ENCODE data around the gene DNASE2. TPM values are rescaled to one million over a fixed set of nuclear protein-coding genes. Genes with fewer than 3 reads are reported as not detected.
A peak's percentile ranks its signal among the peaks of the same experiment; 100 is the strongest.

Gene DNASE2
- total and polyA plus RNA-seq, 2 donors from 2014 or later, result 34.7 to 50.9 TPM

- Histone ChIP-seq H3K4me1 (ENCODE audit: control insufficient read depth in 2 of 3, insufficient read depth in 2 of 3, low read depth in 1 of 3, low read length in 3 of 3) (no peaks in the 10 kb centered on the region), H3K9ac (ENCODE audit: low read length in 3 of 3) (no peak overlapping the region), H3K36me3 (ENCODE audit: control insufficient read depth in 2 of 3, insufficient read depth in 3 of 3, low read length in 3 of 3) (peaks cover 8 to 34% (median 32%) of the 10 kb centered on the region in 3 donors), H3K27me3 (ENCODE audit: control insufficient read depth, insufficient read depth, low read length) (no peaks in the 10 kb centered on the region), H3K27ac (ENCODE audit: low read depth in 2 of 2, low read length in 2 of 2) (no peak overlapping the region), H3K9me3 (ENCODE audit: control insufficient read depth in 2 of 3, insufficient read depth in 1 of 3, low read length in 3 of 3) (no peaks in the 10 kb centered on the region), H3K4me3 (ENCODE audit: low read length in 3 of 3) (no peak overlapping the region)
- intact Hi-C loops (cut with DNase I), result no loop called here
- DNase-seq (peak in 1 of 5 donors; percentile 76), FAIRE-seq (no peak)
- no peak for TF ChIP-seq CTCF (IDR thresholded peaks at IDR 0.05; ENCODE audit: borderline replicate concordance, extremely low read depth, insufficient read depth)
Measured at GRCh38 chr19:12924621-12925310, 43.5 kb upstream of the DNASE2 start.

DNA sequence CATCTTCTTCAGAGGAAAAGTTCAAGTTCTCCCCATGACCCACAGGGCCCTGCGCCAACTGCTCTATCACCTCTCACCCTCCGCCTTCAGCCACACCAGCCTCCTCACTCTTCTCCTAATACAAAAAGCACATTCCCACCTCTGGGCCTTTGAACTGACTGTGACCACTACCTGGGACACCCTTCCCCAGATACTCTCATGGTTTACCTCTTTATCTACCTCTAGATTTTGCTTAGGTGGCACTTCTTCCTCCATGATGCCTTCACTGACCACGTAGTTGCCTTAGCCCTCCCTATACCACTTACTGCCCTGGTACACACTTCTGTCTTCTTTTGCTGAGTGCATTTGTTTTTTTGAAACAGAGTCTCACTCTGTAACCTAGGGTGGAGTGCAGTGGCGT is 41.7 kb upstream of the DNASE2 start:
- peaks cover 6 to 34% (median 27%) of the 10 kb centered on the region in 3 donors for H3K36me3 ChIP-seq (ENCODE audit: control insufficient read depth in 2 of 3, insufficient read depth in 3 of 3, low read length in 3 of 3)
- intact Hi-C loops (cut with DNase I), result no loop called here

DNA sequence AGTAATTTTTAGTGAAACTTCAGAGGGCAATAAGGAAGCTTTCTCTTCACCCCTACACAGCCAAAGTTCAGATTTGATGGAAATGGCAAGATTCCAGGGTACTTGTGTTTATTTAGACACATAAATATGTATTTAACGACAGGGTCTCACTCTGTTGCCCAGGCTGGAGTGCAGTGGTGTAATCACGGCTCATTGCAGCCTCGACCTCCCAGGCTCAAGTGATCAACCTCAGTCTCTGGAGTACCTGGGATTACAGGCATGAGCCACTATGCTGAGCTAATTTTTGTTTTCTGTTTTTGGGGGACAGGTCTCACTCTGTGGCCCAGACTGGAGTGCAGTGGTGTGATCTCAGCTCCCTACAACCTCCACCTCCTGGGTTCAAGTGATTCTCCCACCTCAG is 39.8 kb upstream of the DNASE2 start:
- Histone ChIP-seq H3K4me3 (ENCODE audit: low read length in 3 of 3) (no peak overlapping the region), H3K9me3 (ENCODE audit: control insufficient read depth in 2 of 3, insufficient read depth in 1 of 3, low read length in 3 of 3) (no peaks in the 10 kb centered on the region), H3K27me3 (ENCODE audit: control insufficient read depth, insufficient read depth, low read length) (no peaks in the 10 kb centered on the region), H3K4me1 (ENCODE audit: control insufficient read depth in 2 of 3, insufficient read depth in 2 of 3, low read depth in 1 of 3, low read length in 3 of 3) (peaks cover 0 to 3% (median 0%) of the 10 kb centered on the region in 3 donors), H3K36me3 (ENCODE audit: control insufficient read depth in 2 of 3, insufficient read depth in 3 of 3, low read length in 3 of 3) (peaks cover 2 to 28% (median 19%) of the 10 kb centered on the region in 3 donors), H3K9ac (ENCODE audit: low read length in 3 of 3) (no peak overlapping the region), H3K27ac (ENCODE audit: low read depth in 2 of 2, low read length in 2 of 2) (no peak overlapping the region)
- DNase-seq (no peak), FAIRE-seq (no peak)
- TF ChIP-seq CTCF (IDR thresholded peaks at IDR 0.05; ENCODE audit: borderline replicate concordance, extremely low read depth, insufficient read depth), result no peak
- intact Hi-C loops (cut with DNase I), result no loop called here

More for the DNA sequence above, 41.7 kb upstream of the DNASE2 start:
- DNase-seq (no peak), FAIRE-seq (no peak)
- no peak for TF ChIP-seq CTCF (IDR thresholded peaks at IDR 0.05; ENCODE audit: borderline replicate concordance, extremely low read depth, insufficient read depth)
- Histone ChIP-seq H3K9ac (ENCODE audit: low read length in 3 of 3) (no peak overlapping the region), H3K27me3 (ENCODE audit: control insufficient read depth, insufficient read depth, low read length) (no peaks in the 10 kb centered on the region), H3K4me3 (ENCODE audit: low read length in 3 of 3) (no peak overlapping the region), H3K9me3 (ENCODE audit: control insufficient read depth in 2 of 3, insufficient read depth in 1 of 3, low read length in 3 of 3) (no peaks in the 10 kb centered on the region), H3K27ac (ENCODE audit: low read depth in 2 of 2, low read length in 2 of 2) (no peak overlapping the region), H3K4me1 (ENCODE audit: control insufficient read depth in 2 of 3, insufficient read depth in 2 of 3, low read depth in 1 of 3, low read length in 3 of 3) (peaks cover 0 to 3% (median 0%) of the 10 kb centered on the region in 3 donors)
